ENCODE measurements around the gene HERC2.
"Not testable (repeated sequence)": the region's sequence is repeated elsewhere in the genome, so short reads cannot be mapped to it uniquely, and the experiment has no call there.

Gene HERC2

DNA sequence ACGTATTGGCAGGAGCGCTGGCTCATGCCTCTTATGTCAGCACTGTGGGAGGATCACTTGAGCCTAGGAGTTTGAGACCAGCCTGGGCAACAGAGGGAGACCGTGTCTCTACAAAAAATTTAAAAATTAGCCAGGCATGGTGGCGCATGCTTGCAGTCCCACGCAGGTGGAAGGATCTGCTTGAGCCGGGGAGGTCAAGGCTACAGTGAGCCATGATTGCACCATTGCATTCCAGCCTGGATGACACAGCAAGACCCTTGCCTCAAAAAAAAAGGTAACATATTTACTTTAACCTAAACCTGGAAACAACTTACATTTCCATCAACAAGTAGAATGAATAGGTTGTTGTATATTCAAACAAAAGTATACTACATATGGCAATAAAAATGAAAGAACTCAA, 78.1 kb downstream of the HERC2 start:
- Histone ChIP-seq H3K9me3 (replicated peaks; ENCODE audit: low read length) (no peaks in the 10 kb centered on the region), H3K4me3 (ENCODE audit: low read length) (no peak overlapping the region), H3K9ac (ENCODE audit: low read depth, low read length) (no peak overlapping the region), H3K4me2 (ENCODE audit: low read length) (no peak overlapping the region), H3K27me3 (ENCODE audit: control insufficient read depth, insufficient read depth, low read length) (no peaks in the 10 kb centered on the region), H3K36me3 (ENCODE audit: insufficient read depth, low read length) (peaks cover 56% of the 10 kb centered on the region), H3K4me1 (ENCODE audit: control insufficient read depth, insufficient read depth, low read length) (no peaks in the 10 kb centered on the region)

GRCh38 chr15:28243399-28243798, 78.6 kb downstream of the HERC2 start:
- no peak overlapping the region for H3K4me3 ChIP-seq (ENCODE audit: low read length)
- H3K27me3 ChIP-seq (ENCODE audit: control insufficient read depth, insufficient read depth, low read length): no peaks in the 10 kb centered on the region
- no peaks in the 10 kb centered on the region for H3K4me1 ChIP-seq (ENCODE audit: control insufficient read depth, insufficient read depth, low read length)
- H3K9ac ChIP-seq (ENCODE audit: low read depth, low read length): no peak overlapping the region
- peaks cover 53% of the 10 kb centered on the region for H3K36me3 ChIP-seq (ENCODE audit: insufficient read depth, low read length)
- H3K9me3 ChIP-seq (replicated peaks; ENCODE audit: low read length): no peaks in the 10 kb centered on the region
- no peak overlapping the region for H3K4me2 ChIP-seq (ENCODE audit: low read length)

- not testable (repeated sequence) for H3K9ac ChIP-seq (ENCODE audit: low read depth, low read length); H3K4me1 ChIP-seq (ENCODE audit: control insufficient read depth, insufficient read depth, low read length); H3K27me3 ChIP-seq (ENCODE audit: control insufficient read depth, insufficient read depth, low read length)
Measured at GRCh38 chr15:28238296-28238695, 83.7 kb downstream of the HERC2 start.

GRCh38 chr15:28231743-28232142, 90.2 kb downstream of the HERC2 start:
- H3K9me3 ChIP-seq (replicated peaks; ENCODE audit: low read length); H3K36me3 ChIP-seq (ENCODE audit: insufficient read depth, low read length); H3K4me2 ChIP-seq (ENCODE audit: low read length); H3K4me3 ChIP-seq (ENCODE audit: low read length); H3K9ac ChIP-seq (ENCODE audit: low read depth, low read length); H3K27me3 ChIP-seq (ENCODE audit: control insufficient read depth, insufficient read depth, low read length); H3K4me1 ChIP-seq (ENCODE audit: control insufficient read depth, insufficient read depth, low read length): not testable (repeated sequence)

More at GRCh38 chr15:28238296-28238695, 83.7 kb downstream of the HERC2 start:
- H3K4me2 ChIP-seq (ENCODE audit: low read length); H3K4me3 ChIP-seq (ENCODE audit: low read length); H3K9me3 ChIP-seq (replicated peaks; ENCODE audit: low read length): not testable (repeated sequence)
- H3K36me3 ChIP-seq (ENCODE audit: insufficient read depth, low read length): peaks cover 13% of the 10 kb centered on the region

GRCh38 chr15:28231336-28231735, 90.6 kb downstream of the HERC2 start:
- not testable (repeated sequence) for H3K4me1 ChIP-seq (ENCODE audit: control insufficient read depth, insufficient read depth, low read length); H3K4me3 ChIP-seq (ENCODE audit: low read length); H3K27me3 ChIP-seq (ENCODE audit: control insufficient read depth, insufficient read depth, low read length); H3K36me3 ChIP-seq (ENCODE audit: insufficient read depth, low read length); H3K9me3 ChIP-seq (replicated peaks; ENCODE audit: low read length); H3K9ac ChIP-seq (ENCODE audit: low read depth, low read length); H3K4me2 ChIP-seq (ENCODE audit: low read length)

- not testable (repeated sequence) for H3K9me3 ChIP-seq (replicated peaks; ENCODE audit: low read length); H3K9ac ChIP-seq (ENCODE audit: low read depth, low read length); H3K4me3 ChIP-seq (ENCODE audit: low read length); H3K4me2 ChIP-seq (ENCODE audit: low read length); H3K36me3 ChIP-seq (ENCODE audit: insufficient read depth, low read length); H3K27me3 ChIP-seq (ENCODE audit: control insufficient read depth, insufficient read depth, low read length); H3K4me1 ChIP-seq (ENCODE audit: control insufficient read depth, insufficient read depth, low read length)
Measured at GRCh38 chr15:28228990-28229640, 92.9 kb downstream of the HERC2 start.

GRCh38 chr15:28228096-28228495, 93.9 kb downstream of the HERC2 start:
- H3K9ac ChIP-seq (ENCODE audit: low read depth, low read length): no peak overlapping the region
- H3K27me3 ChIP-seq (ENCODE audit: control insufficient read depth, insufficient read depth, low read length): no peaks in the 10 kb centered on the region
- H3K4me1 ChIP-seq (ENCODE audit: control insufficient read depth, insufficient read depth, low read length): no peaks in the 10 kb centered on the region
- peaks cover 6% of the 10 kb centered on the region for H3K36me3 ChIP-seq (ENCODE audit: insufficient read depth, low read length)
- H3K9me3 ChIP-seq (replicated peaks; ENCODE audit: low read length): no peaks in the 10 kb centered on the region
- H3K4me2 ChIP-seq (ENCODE audit: low read length): no peak overlapping the region
- H3K4me3 ChIP-seq (ENCODE audit: low read length): no peak overlapping the region

DNA sequence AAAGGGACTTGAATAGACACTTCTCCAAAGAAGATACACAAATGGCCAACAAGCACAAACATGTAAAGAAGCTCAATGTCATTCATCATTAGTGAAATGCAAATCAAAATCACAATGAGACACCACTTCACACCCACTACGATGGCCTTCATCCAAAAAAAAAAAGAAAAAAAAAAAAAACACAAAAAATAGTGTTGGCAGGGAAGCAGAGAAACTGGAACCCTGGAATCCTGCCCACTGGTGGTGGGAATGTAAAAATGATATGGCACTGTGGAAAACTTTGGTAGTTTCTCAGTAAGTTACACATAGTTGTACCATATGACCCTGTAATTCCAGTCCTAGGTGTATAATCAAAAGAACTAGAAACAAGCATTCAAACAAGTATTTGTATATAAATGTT, 94.7 kb downstream of the HERC2 start:
- H3K4me2 ChIP-seq (ENCODE audit: low read length); H3K4me1 ChIP-seq (ENCODE audit: control insufficient read depth, insufficient read depth, low read length); H3K36me3 ChIP-seq (ENCODE audit: insufficient read depth, low read length); H3K9me3 ChIP-seq (replicated peaks; ENCODE audit: low read length); H3K27me3 ChIP-seq (ENCODE audit: control insufficient read depth, insufficient read depth, low read length); H3K9ac ChIP-seq (ENCODE audit: low read depth, low read length); H3K4me3 ChIP-seq (ENCODE audit: low read length): not testable (repeated sequence)

DNA sequence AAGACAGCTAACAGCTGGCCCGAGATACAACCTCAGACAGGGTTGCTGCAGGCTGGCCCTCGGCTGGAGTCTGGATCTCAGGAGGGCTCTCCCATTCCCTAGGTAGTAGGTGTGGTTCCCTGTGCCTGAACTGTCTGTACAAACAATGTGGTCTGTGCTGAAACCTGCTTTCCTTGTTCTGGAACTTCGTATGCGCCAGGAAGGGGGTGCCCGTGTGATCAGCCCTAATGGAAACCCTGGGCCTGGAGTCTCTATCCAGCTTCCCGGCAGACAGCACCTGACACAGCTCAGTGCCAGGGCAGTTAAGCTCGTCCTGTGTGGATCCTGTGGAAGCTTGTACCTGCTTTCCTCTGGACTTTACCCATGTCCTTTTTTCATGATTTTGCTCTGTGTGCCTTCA, 99.4 kb downstream of the HERC2 start:
- not testable (repeated sequence) for H3K4me1 ChIP-seq (ENCODE audit: control insufficient read depth, insufficient read depth, low read length); H3K4me2 ChIP-seq (ENCODE audit: low read length); H3K9me3 ChIP-seq (replicated peaks; ENCODE audit: low read length); H3K9ac ChIP-seq (ENCODE audit: low read depth, low read length); H3K27me3 ChIP-seq (ENCODE audit: control insufficient read depth, insufficient read depth, low read length); H3K4me3 ChIP-seq (ENCODE audit: low read length)
- peaks cover 17% of the 10 kb centered on the region for H3K36me3 ChIP-seq (ENCODE audit: insufficient read depth, low read length)

DNA sequence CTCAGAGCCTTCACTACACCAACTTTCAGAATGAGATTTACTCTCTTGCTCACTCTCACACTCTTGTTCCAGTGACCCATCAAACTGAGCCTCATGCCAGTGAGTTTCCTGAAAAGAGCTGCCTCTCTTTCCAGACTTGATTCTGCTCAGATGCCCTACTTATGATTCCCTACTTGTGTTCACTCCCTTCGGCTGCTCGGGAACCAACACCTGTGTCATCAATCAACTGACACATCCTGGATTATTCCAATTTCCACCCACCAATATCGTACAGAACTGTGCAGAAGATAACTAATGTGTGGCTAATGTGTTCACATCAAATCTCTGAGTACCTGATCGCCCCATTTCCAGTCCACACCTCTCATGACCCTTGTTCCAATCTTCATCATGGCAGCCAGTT, 100.3 kb downstream of the HERC2 start:
- not testable (repeated sequence) for H3K9me3 ChIP-seq (replicated peaks; ENCODE audit: low read length); H3K4me3 ChIP-seq (ENCODE audit: low read length); H3K4me1 ChIP-seq (ENCODE audit: control insufficient read depth, insufficient read depth, low read length); H3K9ac ChIP-seq (ENCODE audit: low read depth, low read length); H3K4me2 ChIP-seq (ENCODE audit: low read length); H3K27me3 ChIP-seq (ENCODE audit: control insufficient read depth, insufficient read depth, low read length)
- peaks cover 17% of the 10 kb centered on the region for H3K36me3 ChIP-seq (ENCODE audit: insufficient read depth, low read length)

GRCh38 chr15:28219116-28219515, 102.9 kb downstream of the HERC2 start:
- Histone ChIP-seq H3K4me3 (ENCODE audit: low read length) (no peak overlapping the region), H3K27me3 (ENCODE audit: control insufficient read depth, insufficient read depth, low read length) (no peaks in the 10 kb centered on the region), H3K4me2 (ENCODE audit: low read length) (no peak overlapping the region), H3K9me3 (replicated peaks; ENCODE audit: low read length) (no peaks in the 10 kb centered on the region), H3K36me3 (ENCODE audit: insufficient read depth, low read length) (peaks cover 18% of the 10 kb centered on the region), H3K9ac (ENCODE audit: low read depth, low read length) (no peak overlapping the region), H3K4me1 (ENCODE audit: control insufficient read depth, insufficient read depth, low read length) (no peaks in the 10 kb centered on the region)

DNA sequence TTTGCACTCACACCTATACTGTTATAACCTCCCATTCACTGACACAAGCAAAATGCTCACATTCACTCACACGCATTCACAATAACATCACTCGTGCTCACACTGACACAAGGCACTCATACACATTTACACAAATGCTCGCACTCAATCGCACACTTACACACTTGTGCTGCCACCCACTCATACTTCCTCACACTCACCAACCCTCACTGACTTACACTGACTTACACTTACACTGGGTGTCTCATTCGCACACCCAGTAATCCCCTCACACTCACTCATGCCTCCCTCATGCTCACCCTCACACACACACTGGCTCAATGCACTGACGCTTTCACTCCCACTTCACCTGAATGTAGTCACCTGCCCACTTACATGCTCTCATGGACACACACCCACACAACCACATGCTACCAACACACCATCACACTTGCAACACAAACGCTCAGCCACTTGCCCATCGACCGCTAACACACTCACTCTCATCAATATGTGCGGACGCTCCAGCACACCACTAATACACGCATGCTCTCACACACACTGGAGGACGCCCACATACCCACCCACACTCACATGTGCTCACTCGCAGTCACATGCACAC, 104.9 kb downstream of the HERC2 start:
- H3K9ac ChIP-seq (ENCODE audit: low read depth, low read length); H3K4me1 ChIP-seq (ENCODE audit: control insufficient read depth, insufficient read depth, low read length); H3K9me3 ChIP-seq (replicated peaks; ENCODE audit: low read length); H3K4me3 ChIP-seq (ENCODE audit: low read length); H3K4me2 ChIP-seq (ENCODE audit: low read length); H3K27me3 ChIP-seq (ENCODE audit: control insufficient read depth, insufficient read depth, low read length): not testable (repeated sequence)
- H3K36me3 ChIP-seq (ENCODE audit: insufficient read depth, low read length): peaks cover 23% of the 10 kb centered on the region
